ENCODE measurements around the gene REC8. TPM values are rescaled to one million over a fixed set of nuclear protein-coding genes. Genes with fewer than 3 reads are reported as not detected.

REC8 gene
- total RNA-seq, 1 experiment from 2014 or later: 58.0 TPM

- Histone ChIP-seq H3K79me2 (ENCODE audit: insufficient read depth, low read length) (no peaks in the 10 kb centered on the region), H3K79me1 (ENCODE audit: insufficient read depth, low read depth, low read length, poor library complexity, severe bottlenecking) (no peaks in the 10 kb centered on the region), H3K18ac (ENCODE audit: insufficient read length, low read depth, low read length) (no peak overlapping the region), H3T11ph (ENCODE audit: low read length) (no peak overlapping the region), H2BK20ac (ENCODE audit: low read depth, low read length, poor library complexity, severe bottlenecking) (no peak overlapping the region), H4K5ac (ENCODE audit: insufficient read length, low read depth, low read length) (no peak overlapping the region), H3K4ac (ENCODE audit: low read depth, low read length) (no peak overlapping the region), H3K4me2 (ENCODE audit: insufficient read depth, insufficient read length, low read length) (peak overlapping the region; percentile 71), H2BK5ac (ENCODE audit: insufficient read length, low read length) (no peak overlapping the region), H3K23me2 (ENCODE audit: insufficient read length, low read depth, low read length, poor library complexity, severe bottlenecking) (peaks cover 8% of the 10 kb centered on the region), H3K27me3 (ENCODE audit: insufficient read depth, low read length) (no peaks in the 10 kb centered on the region), H2AK5ac (ENCODE audit: insufficient read length, low read length) (no peak overlapping the region), H4K20me1 (ENCODE audit: control insufficient read depth, insufficient read depth, insufficient read length) (no peaks in the 10 kb centered on the region), H4K8ac (replicated peaks; ENCODE audit: insufficient read length, low read depth, low read length) (no peak overlapping the region), H4K91ac (ENCODE audit: insufficient read length, low read depth, low read length) (no peak overlapping the region), H3K4me1 (ENCODE audit: insufficient read depth, low read length) (no peaks in the 10 kb centered on the region), H3K27ac (ENCODE audit: insufficient read length, low read depth, low read length) (no peak overlapping the region), H3K56ac (ENCODE audit: insufficient read length, low read depth, low read length) (no peak overlapping the region), H3K9me3 (ENCODE audit: control insufficient read depth, low read depth, low read length) (no peaks in the 10 kb centered on the region), H2AFZ (ENCODE audit: low read length) (no peak overlapping the region), H3K14ac (ENCODE audit: insufficient read depth, low read length) (no peak overlapping the region), H2BK15ac (ENCODE audit: low read depth, low read length) (no peak overlapping the region), H2BK120ac (ENCODE audit: low read depth, low read length, poor library complexity, severe bottlenecking) (no peak overlapping the region), H3K9ac (ENCODE audit: extremely low read depth, insufficient read length, low read length) (no peak overlapping the region), H3K23ac (ENCODE audit: insufficient read length, low read depth, low read length) (no peak overlapping the region), H2BK12ac (ENCODE audit: insufficient read length, low read depth, low read length) (no peak overlapping the region)
- no peak for DNase-seq
- TF ChIP-seq CTCF (conservative IDR thresholded peaks at IDR 0.05): no peak
- H3K4me3 Mint-ChIP-seq: peak overlapping the region; percentile 92 to 98
- WGBS (ENCODE audit: extremely low coverage, insufficient read length, low lambda C conversion rate): no CpG with 5 or more reads among the region's 8 CpGs
- H3K9me3 Mint-ChIP-seq: no peaks in the 10 kb centered on the region
- no peaks in the 10 kb centered on the region for H3K27me3 Mint-ChIP-seq (ENCODE audit: low read depth)
- H3K4me1 Mint-ChIP-seq: peaks cover 24 to 29% of the 10 kb centered on the region in 2 experiments
- no peak overlapping the region; a peak in 1 of 7 replicates for H3K27ac Mint-ChIP-seq
- H3K36me3 Mint-ChIP-seq (ENCODE audit: insufficient read depth in 1 of 3, low read depth in 3 of 3): peaks cover 13 to 51% (median 49%) of the 10 kb centered on the region in 3 experiments
Measured at GRCh38 chr14:24194873-24195185, 22.9 kb downstream of the REC8 start.
